Nephron progenitor cell (in vitro differentiated cells): ENCODE measurements around the gene PARP1.
"Not testable (repeated sequence)": the region's sequence is repeated elsewhere in the genome, so short reads cannot be mapped to it uniquely, and the experiment has no call there.

Source experiments
- DNase-seq: peaks from one replicate; pipeline ENCODE4 v3.0.0; 2021
- H3K27ac Mint-ChIP-seq: 2 replicates; pipeline ENCODE4 v1.8.0; 2021; ENCODE audit warnings: mild to moderate bottlenecking, moderate library complexity, mixed read lengths
- H3K27me3 Mint-ChIP-seq: 2 replicates; pipeline ENCODE4 v1.8.0; 2021; ENCODE audit warnings: mild to moderate bottlenecking, low read depth, mixed read lengths; ENCODE audit not compliant: poor library complexity
- H3K36me3 Mint-ChIP-seq: 2 replicates; pipeline ENCODE4 v1.8.0; 2021; ENCODE audit warnings: low read depth, mixed read lengths
- H3K4me1 Mint-ChIP-seq: 2 replicates; pipeline ENCODE4 v1.8.0; 2021; ENCODE audit warnings: mixed read lengths
- H3K4me3 Mint-ChIP-seq: 2 replicates; pipeline ENCODE4 v1.8.0; 2021; ENCODE audit warnings: mild to moderate bottlenecking, moderate library complexity, mixed read lengths
- H3K9me3 Mint-ChIP-seq: 2 replicates; pipeline ENCODE4 v1.8.0; 2021; ENCODE audit warnings: mild to moderate bottlenecking, moderate library complexity, mixed read lengths
- TF ChIP-seq, protein P1 (sequence below): fragments of 200-600 bp; sonication (generic); IDR thresholded peaks from 2 replicates; pipeline ENCODE4 v1.5.0; 2021; ENCODE audit warnings: antibody characterized with exemption

Gene PARP1

DNA sequence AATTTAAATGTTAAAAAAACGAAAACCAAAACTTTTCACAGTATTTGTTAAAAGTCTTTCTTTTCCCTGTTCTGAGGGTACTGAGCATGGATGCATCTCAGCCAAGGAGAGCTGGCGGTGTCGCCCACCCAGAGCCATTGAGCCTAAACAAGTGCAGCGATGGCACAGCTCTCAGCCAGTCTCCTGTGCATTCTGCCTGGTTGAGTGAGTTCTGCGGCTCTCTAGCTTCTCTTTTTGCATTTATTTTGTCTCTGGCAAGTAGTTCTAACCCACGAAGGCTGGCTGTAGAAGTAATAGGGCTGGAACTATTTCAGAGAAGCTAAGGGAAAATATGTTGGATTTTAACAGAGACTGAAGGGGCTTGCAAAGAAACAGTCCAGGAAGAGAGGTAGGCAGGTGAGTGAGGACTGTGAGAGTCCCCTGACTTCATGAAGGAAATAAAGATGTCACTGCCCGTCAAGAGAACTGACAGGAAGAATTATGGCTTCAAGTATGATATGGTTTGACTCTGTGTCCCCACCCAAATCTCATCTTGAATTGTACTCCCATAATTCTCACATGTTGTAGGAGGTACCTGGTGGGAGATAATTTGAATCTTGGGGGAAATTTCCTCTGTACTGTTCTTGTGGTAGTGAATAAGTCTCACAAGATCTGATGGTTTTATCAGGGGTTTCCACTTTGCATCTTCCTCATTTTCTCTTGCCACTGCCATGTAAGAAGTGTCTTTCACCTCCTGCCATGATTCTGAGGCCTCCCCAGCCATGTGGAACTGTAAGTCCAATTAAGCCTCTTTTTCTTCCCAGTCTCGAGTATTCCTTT, 63.2 kb downstream of the PARP1 start:
- no peak for DNase-seq
- TF ChIP-seq, protein P1, sequence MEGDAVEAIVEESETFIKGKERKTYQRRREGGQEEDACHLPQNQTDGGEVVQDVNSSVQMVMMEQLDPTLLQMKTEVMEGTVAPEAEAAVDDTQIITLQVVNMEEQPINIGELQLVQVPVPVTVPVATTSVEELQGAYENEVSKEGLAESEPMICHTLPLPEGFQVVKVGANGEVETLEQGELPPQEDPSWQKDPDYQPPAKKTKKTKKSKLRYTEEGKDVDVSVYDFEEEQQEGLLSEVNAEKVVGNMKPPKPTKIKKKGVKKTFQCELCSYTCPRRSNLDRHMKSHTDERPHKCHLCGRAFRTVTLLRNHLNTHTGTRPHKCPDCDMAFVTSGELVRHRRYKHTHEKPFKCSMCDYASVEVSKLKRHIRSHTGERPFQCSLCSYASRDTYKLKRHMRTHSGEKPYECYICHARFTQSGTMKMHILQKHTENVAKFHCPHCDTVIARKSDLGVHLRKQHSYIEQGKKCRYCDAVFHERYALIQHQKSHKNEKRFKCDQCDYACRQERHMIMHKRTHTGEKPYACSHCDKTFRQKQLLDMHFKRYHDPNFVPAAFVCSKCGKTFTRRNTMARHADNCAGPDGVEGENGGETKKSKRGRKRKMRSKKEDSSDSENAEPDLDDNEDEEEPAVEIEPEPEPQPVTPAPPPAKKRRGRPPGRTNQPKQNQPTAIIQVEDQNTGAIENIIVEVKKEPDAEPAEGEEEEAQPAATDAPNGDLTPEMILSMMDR = no peak
- H3K9me3 Mint-ChIP-seq = peaks cover 39% of the 10 kb centered on the region
- H3K4me3 Mint-ChIP-seq = no peak overlapping the region
- H3K36me3 Mint-ChIP-seq = peaks cover 9% of the 10 kb centered on the region
- H3K27ac Mint-ChIP-seq = peak overlapping the region; percentile 70
- H3K27me3 Mint-ChIP-seq = peaks cover 6% of the 10 kb centered on the region
- peaks cover 30% of the 10 kb centered on the region for H3K4me1 Mint-ChIP-seq

GRCh38 chr1:226342656-226343055, 65.2 kb downstream of the PARP1 start:
- peaks cover 13% of the 10 kb centered on the region for H3K4me1 Mint-ChIP-seq
- H3K27ac Mint-ChIP-seq = no peak overlapping the region

GRCh38 chr1:226340111-226340510, 67.8 kb downstream of the PARP1 start:
- H3K9me3 Mint-ChIP-seq = peaks cover 40% of the 10 kb centered on the region
- H3K4me3 Mint-ChIP-seq, H3K27ac Mint-ChIP-seq, H3K4me1 Mint-ChIP-seq, H3K36me3 Mint-ChIP-seq, H3K27me3 Mint-ChIP-seq, DNase-seq: not testable (repeated sequence)

More at GRCh38 chr1:226342656-226343055, 65.2 kb downstream of the PARP1 start:
- DNase-seq = no peak
- Mint-ChIP-seq H3K36me3 (peaks cover 9% of the 10 kb centered on the region), H3K27me3 (peaks cover 6% of the 10 kb centered on the region), H3K9me3 (peaks cover 40% of the 10 kb centered on the region), H3K4me3 (no peak overlapping the region)
- TF ChIP-seq, protein P1 = no peak

DNA sequence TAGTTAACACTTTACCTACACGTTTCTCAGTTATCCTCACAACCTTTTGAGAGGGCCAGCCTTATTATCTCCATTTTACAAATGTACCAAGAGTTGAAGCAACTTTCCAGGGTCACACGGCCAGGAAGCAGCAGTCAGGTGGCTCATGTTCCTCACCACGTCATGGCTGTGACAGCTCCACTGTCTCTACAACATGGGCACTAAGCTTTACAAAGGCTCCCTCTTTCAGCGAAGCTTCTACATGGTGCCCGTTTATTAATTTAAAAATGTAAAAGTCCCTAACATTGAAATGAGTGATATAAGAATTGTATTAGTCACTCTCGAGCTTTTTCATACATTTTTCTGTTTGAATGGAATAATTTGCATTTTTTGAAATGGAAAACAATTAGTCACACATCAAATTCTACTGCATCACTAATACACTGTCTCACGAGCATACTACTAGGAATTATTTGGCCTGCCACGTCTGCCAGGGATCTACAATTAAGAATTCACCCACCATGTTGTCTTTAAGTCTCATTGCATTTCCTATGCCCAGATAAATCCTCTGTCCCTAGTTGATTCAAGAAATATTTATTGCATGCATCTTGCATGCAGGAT, 70.5 kb downstream of the PARP1 start:
- Mint-ChIP-seq H3K27ac (no peak overlapping the region), H3K36me3 (peaks cover 9% of the 10 kb centered on the region), H3K27me3 (peaks cover 9% of the 10 kb centered on the region), H3K4me3 (no peak overlapping the region), H3K4me1 (peaks cover 6% of the 10 kb centered on the region), H3K9me3 (peaks cover 28% of the 10 kb centered on the region)
- TF ChIP-seq, protein P1 = no peak
- no peak for DNase-seq

- DNase-seq = no peak
- Mint-ChIP-seq H3K27me3 (peaks cover 13% of the 10 kb centered on the region), H3K36me3 (peaks cover 6% of the 10 kb centered on the region), H3K4me1 (peaks cover 6% of the 10 kb centered on the region), H3K4me3 (no peak overlapping the region), H3K9me3 (peaks cover 11% of the 10 kb centered on the region), H3K27ac (peak overlapping the region; percentile 15)
- TF ChIP-seq, protein P1 = no peak
Observed at GRCh38 chr1:226335661-226336060, 72.2 kb downstream of the PARP1 start.

DNA sequence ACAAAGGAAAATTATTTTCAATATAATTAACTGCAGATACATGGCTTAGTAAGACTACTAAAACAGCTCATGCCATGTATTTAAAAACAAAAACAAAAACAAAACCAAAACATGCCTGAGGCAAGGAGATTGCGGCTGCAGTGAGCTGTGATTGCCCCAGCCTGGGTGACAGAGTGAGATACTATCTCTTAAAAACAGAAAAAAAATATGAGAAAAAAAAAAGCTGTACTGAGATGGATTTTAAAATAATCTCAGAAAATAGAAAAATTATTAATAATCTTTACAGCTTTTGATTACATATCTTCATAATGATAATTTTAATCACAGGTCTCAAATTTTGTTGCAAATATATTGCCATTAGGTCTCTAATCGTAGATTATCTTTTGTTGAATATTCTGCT, 74.9 kb downstream of the PARP1 start:
- Mint-ChIP-seq H3K4me1 (peaks cover 7% of the 10 kb centered on the region), H3K4me3 (peak overlapping the region; percentile 58), H3K9me3 (no peaks in the 10 kb centered on the region)

More for the DNA sequence above, 74.9 kb downstream of the PARP1 start:
- H3K36me3 Mint-ChIP-seq = no peaks in the 10 kb centered on the region
- TF ChIP-seq, protein P1 = no peak
- H3K27ac Mint-ChIP-seq = no peak overlapping the region
- no peak for DNase-seq
- H3K27me3 Mint-ChIP-seq = peaks cover 10% of the 10 kb centered on the region
